ENCODE data around the gene MKKS.

- TF ChIP-seq POLR2A (IDR thresholded peaks at IDR 0.05; ENCODE audit: low read depth, low read length) (no peak), CTCF (IDR thresholded peaks at IDR 0.05 in 2 of 3, conservative IDR thresholded peaks at IDR 0.05 in 1 of 3; ENCODE audit: control insufficient read depth in 2 of 3, extremely low read depth in 1 of 3, insufficient read depth in 1 of 3, low read depth in 3 of 3, low read length in 3 of 3) (no peak), JUNB (IDR thresholded peaks at IDR 0.05) (no peak), NR2C2 (IDR thresholded peaks at IDR 0.05; ENCODE audit: borderline replicate concordance, control insufficient read depth, insufficient read length, low read depth) (no peak), PML (IDR thresholded peaks at IDR 0.05; ENCODE audit: low read length) (no peak), POLR2AphosphoS5 (IDR thresholded peaks at IDR 0.05; ENCODE audit: low read length) (no peak), EZH2 (IDR thresholded peaks at IDR 0.05; ENCODE audit: borderline replicate concordance, control insufficient read depth, low read depth, low read length) (no peak), YY1 (IDR thresholded peaks at IDR 0.05; ENCODE audit: low read depth, low read length) (no peak), HCFC1 (IDR thresholded peaks at IDR 0.05; ENCODE audit: low read length) (no peak)
These were observed 73.1 kb downstream of the MKKS start for GRCh38 chr20:10360878-10361277.

Data from GM12878 (cell line).